IPS-15b (cell line): Measurements from ENCODE around the gene TIPIN.
"Not testable (repeated sequence)": the region's sequence is repeated elsewhere in the genome, so short reads cannot be mapped to it uniquely, and the experiment has no call there.

Source experiments
- H3K27me3 ChIP-seq: one replicate; pipeline ENCODE4 v1.6.1; 2013; ENCODE audit warnings: low read length; ENCODE audit not compliant: control insufficient read depth, insufficient read depth
- H3K36me3 ChIP-seq: one replicate; pipeline ENCODE4 v1.6.1; 2013; ENCODE audit warnings: low read length; ENCODE audit not compliant: control insufficient read depth, insufficient read depth
- H3K4me1 ChIP-seq: one replicate; pipeline ENCODE4 v1.6.1; 2013; ENCODE audit warnings: mild to moderate bottlenecking, low read length; ENCODE audit not compliant: control insufficient read depth, insufficient read depth
- H3K4me3 ChIP-seq: one replicate; pipeline ENCODE4 v1.5.1; 2013; ENCODE audit warnings: low read depth, low read length
- H3K9ac ChIP-seq: one replicate; pipeline ENCODE4 v1.6.1; 2013; ENCODE audit warnings: low read depth, mild to moderate bottlenecking, low read length
- H3K9me3 ChIP-seq: one replicate; pipeline ENCODE4 v1.6.1; 2013; ENCODE audit warnings: mild to moderate bottlenecking, low read length; ENCODE audit not compliant: control insufficient read depth, insufficient read depth

Gene TIPIN

DNA sequence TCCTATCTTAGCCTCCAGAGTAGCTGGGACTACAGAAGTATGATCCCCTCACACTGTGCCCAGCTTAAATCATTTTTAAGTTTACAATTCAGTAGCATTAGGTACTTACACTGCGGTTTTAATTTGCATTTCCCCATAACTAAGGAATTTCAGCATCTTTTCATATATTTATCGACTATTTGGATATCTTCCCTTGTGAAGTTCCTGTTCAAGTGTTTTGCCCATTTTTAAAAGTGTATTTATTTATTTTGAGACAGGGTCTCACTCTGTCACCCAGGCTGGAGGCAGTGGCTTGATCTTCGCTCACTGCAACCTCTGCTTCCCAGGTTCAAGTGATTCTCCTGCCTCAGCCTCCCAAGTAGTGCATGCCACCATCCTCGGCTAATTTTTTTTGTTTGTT, 17.7 kb upstream of the TIPIN start:
- no peaks in the 10 kb centered on the region for H3K9me3 ChIP-seq
- H3K9ac ChIP-seq: no peak overlapping the region
- no peak overlapping the region for H3K4me3 ChIP-seq
- H3K4me1 ChIP-seq: peaks cover 4% of the 10 kb centered on the region
- no peaks in the 10 kb centered on the region for H3K36me3 ChIP-seq
- no peaks in the 10 kb centered on the region for H3K27me3 ChIP-seq

DNA sequence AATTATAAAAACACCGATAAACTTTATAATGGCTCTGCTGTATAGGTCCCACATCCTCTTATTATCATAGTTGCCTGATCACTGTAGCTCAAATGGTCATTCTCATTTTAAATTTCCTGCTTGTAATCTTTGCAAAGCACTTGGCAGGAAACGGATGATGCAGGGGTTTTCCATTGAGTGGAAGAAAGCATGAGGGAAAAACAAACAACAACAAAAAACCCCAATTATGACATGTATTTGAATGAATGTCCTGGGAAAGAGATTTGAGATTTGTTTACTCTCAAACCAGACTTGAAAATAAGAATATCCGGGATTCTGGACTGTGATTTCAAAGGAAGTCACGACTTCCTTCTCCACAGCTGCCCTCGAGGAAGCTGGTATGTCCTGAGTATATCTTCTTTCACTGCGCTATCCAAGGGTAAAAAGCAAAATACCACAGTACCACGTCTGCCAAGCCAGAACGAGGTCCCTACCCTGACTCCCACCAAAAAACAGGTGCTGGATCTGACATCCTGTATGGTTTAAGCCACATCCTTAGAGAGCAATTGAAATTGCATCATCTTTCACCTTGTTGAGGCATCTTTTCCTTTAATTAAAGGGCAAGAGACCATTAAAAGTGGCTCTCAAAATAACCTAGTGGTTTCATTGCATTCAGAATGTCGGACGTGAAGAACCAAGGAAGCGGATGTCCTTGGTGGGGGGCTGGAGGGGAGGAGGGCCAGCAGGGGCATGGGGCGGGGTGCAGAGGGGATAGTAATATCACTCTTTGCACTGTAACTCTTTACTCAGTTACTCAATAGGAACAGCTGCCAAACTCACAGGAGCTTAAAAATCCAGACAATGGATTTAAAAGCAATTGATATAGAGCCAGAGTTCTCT, 13.5 kb upstream of the TIPIN start:
- Histone ChIP-seq H3K36me3 (no peaks in the 10 kb centered on the region), H3K9ac (no peak overlapping the region), H3K27me3 (no peaks in the 10 kb centered on the region), H3K4me1 (peaks cover 4% of the 10 kb centered on the region), H3K9me3 (no peaks in the 10 kb centered on the region), H3K4me3 (no peak overlapping the region)

DNA sequence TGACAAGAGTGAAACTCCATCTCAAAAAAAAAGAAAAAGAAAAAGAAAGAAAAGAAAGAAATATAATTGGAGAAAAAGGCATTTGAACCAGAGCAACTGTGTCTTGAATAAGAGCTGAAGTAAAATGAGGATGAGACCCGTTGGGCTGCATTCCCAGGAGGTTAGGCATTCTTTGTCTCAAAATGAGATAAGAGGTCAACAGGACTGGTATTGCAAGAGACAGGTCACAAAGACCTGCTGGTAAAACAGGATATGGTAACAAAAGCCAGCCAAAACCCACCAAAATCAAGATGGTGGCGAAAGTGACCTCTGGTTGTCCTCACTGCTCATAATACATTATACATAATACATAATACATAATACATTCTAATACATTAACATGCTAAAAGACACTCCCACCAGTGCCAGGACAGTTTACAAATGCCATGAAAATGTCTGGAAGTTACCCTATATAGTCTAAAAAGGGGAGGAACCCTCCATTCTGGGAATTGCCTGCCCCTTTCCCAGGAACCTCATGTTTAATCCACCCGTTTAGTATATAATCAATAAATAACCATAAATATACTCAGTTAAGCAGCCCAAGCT, 8.6 kb upstream of the TIPIN start:
- no peak overlapping the region for H3K4me3 ChIP-seq
- no peaks in the 10 kb centered on the region for H3K27me3 ChIP-seq
- H3K9ac ChIP-seq: no peak overlapping the region
- H3K36me3 ChIP-seq: no peaks in the 10 kb centered on the region
- peaks cover 2% of the 10 kb centered on the region for H3K4me1 ChIP-seq
- no peaks in the 10 kb centered on the region for H3K9me3 ChIP-seq

DNA sequence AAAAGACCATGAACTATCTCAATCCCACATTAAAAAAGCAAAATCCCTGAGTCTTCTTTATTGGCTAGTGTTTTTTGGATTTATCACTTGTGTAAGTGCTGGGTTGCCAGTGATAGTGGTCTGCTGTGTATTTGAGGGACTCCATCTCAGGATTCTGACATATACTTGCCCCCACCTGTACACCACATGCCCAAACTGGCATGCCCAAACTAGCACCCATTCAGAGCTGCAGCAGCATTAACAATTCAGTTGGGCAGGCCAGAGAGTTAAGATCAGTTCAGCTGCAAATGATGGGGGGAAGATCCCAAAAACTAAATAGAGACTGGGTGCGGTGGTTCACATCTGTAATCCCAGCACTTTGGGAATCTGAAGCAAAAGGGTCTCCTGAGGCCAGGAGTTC, 6.3 kb upstream of the TIPIN start:
- Histone ChIP-seq H3K4me1 (no peaks in the 10 kb centered on the region), H3K9me3 (no peaks in the 10 kb centered on the region), H3K4me3 (no peak overlapping the region), H3K9ac (no peak overlapping the region), H3K36me3 (no peaks in the 10 kb centered on the region), H3K27me3 (no peaks in the 10 kb centered on the region)

DNA sequence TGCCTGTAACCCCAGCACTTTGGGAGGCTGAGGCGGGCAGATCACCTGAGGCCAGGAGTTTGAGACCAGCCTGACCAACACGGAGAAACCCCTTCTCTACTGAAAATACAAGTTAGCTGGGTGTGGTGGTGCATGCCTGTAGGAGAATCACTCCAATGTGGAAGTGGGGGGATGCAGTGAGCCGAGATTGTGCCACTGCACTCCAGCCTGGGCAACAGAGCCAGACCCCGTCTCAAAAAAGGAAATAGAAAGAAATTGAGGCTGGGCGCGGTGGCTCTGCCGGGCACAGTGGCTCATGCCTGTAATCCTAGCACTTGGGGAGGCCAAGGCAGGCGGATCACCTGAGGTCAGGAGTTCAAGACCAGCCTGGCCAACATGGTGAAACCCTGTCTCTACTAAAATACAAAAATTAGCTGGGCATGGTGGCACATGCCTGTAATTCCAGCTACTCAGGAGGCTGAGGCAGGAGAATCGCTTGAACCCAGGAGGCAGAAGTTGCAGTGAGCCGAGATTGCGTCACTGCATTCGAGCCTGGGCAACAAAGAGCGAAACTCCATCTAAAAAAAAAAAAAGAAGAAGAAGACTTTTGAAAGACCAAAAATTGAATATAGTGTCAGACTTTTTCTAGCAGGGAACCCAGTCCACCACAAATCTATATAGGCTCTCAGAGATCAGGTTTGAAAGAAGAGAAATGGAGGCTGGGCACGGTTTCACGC, 5.4 kb upstream of the TIPIN start:
- H3K4me3 ChIP-seq, H3K9ac ChIP-seq, H3K9me3 ChIP-seq, H3K4me1 ChIP-seq, H3K36me3 ChIP-seq, H3K27me3 ChIP-seq: not testable (repeated sequence)

DNA sequence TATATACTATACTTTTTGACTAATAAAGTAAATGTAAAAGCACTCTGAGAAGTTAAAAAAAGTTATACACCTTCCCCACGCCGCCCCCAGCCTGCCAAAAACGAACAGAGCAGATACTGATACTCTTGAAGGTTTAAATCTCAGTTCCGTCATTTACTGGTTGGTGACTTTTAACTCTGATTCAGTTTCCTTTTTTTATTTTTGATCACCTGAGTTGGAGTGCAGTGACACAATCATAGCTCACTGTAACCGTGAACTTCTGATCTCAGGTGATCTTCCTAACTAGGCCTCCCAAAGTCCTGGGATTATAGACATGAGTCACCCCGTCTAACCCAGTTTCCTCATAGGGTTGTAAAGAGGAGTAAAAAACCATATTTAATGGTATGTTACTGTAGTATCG, 3.3 kb upstream of the TIPIN start:
- Histone ChIP-seq H3K9me3 (no peaks in the 10 kb centered on the region), H3K27me3 (no peaks in the 10 kb centered on the region), H3K4me1 (no peaks in the 10 kb centered on the region), H3K9ac (no peak overlapping the region), H3K36me3 (no peaks in the 10 kb centered on the region), H3K4me3 (no peak overlapping the region)

DNA sequence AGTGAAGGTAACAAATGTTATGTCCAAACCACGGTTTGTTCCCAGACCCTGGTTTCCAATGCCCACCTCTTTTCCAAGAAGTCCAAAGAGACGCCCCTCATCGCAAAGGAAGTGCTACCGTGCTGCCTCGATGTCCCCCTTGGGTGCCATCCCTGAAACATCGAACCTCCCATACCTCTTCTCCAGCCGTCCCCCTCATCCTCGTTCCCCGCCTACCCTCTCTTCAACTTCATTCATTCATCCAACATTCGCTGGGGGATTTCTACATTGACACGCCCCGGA, 467 bp downstream of the TIPIN start:
- no peaks in the 10 kb centered on the region for H3K4me1 ChIP-seq
- H3K27me3 ChIP-seq: no peaks in the 10 kb centered on the region
- peak overlapping the region; percentile 94 for H3K9ac ChIP-seq
- no peaks in the 10 kb centered on the region for H3K9me3 ChIP-seq
- H3K36me3 ChIP-seq: no peaks in the 10 kb centered on the region
- H3K4me3 ChIP-seq: peak overlapping the region; percentile 90

DNA sequence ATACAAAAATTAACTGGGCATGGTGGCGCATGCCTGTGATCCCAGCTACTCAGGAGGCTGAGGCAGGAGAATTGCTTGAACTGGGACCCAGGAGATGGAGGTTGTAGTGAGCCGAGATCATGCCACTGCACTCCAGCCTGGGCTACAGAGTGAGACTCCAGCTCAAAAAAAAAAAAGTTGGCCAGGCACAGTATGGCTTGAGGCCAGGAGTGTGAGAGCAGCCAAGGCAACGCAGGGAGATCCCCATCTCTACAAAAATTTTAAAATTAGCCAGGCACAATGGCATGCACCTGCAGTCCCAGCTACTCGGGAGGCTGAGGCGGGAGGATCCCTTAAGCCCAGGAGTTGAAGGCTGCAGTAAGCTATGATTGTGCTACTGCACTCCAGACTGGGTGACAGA, 8.0 kb downstream of the TIPIN start:
- not testable (repeated sequence) for H3K36me3 ChIP-seq, H3K9me3 ChIP-seq, H3K4me3 ChIP-seq, H3K27me3 ChIP-seq, H3K9ac ChIP-seq, H3K4me1 ChIP-seq

DNA sequence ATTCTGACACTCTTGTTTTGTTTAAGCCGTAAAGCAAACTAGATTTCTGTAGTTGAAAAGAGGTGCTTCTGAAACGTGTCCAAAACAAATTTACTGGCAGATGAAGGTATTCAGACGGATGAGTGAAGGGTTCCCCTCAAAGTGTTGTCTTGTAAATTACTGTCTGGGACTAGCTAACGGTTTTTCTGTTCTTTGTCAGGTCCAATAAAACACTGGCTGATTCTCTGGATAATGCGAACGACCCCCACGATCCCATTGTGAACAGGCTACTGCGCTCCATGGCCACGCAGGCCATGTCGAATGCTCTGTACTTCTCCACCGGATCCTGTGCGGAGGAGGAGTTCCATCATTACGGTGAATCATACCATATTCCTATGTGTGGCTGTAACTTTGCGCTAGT, 27.7 kb downstream of the TIPIN start:
- Histone ChIP-seq H3K4me1 (no peaks in the 10 kb centered on the region), H3K9ac (no peak overlapping the region), H3K4me3 (no peak overlapping the region), H3K36me3 (peaks cover 21% of the 10 kb centered on the region), H3K27me3 (no peaks in the 10 kb centered on the region), H3K9me3 (no peaks in the 10 kb centered on the region)

DNA sequence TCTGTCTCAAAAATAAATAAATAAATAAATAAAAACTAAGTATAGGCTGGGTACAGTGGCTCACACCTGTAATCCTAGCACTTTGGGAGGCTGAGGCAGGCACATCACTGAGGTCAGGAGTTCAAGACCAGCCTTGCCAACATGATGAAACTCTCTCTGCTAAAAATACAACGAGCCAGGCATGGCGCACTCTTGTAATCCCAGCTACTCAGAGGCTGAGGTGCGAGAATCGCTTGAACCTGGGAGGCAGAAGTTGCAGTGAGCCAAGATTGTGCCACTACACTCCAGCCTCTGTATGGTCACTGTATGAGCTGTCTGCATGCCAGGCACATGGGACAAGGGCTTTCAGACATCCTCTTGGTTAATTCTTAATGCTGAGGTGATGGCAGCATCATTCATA, 28.7 kb downstream of the TIPIN start:
- no peak overlapping the region for H3K9ac ChIP-seq
- H3K9me3 ChIP-seq: no peaks in the 10 kb centered on the region
- H3K4me3 ChIP-seq: no peak overlapping the region
- H3K36me3 ChIP-seq: peaks cover 24% of the 10 kb centered on the region
- no peaks in the 10 kb centered on the region for H3K4me1 ChIP-seq
- H3K27me3 ChIP-seq: no peaks in the 10 kb centered on the region

DNA sequence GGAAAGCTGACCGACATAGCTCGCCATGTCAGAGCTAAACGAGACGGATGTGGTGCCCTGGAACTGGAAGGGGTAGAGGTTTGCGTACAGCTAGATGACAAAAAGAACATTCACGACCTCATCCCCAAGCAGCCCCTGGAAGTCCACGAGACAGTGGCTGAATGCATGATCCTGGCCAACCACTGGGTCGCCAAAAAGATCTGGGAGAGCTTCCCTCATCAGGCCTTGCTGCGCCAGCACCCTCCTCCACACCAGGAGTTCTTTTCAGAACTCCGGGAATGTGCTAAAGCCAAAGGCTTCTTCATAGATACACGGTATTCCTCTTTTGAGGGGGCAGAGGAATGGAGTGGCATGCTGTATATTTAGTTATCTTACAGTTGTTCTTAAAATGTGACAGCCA, 30.4 kb downstream of the TIPIN start:
- Histone ChIP-seq H3K9ac (no peak overlapping the region), H3K9me3 (no peaks in the 10 kb centered on the region), H3K4me1 (no peaks in the 10 kb centered on the region), H3K4me3 (no peak overlapping the region), H3K27me3 (no peaks in the 10 kb centered on the region), H3K36me3 (peaks cover 22% of the 10 kb centered on the region)

DNA sequence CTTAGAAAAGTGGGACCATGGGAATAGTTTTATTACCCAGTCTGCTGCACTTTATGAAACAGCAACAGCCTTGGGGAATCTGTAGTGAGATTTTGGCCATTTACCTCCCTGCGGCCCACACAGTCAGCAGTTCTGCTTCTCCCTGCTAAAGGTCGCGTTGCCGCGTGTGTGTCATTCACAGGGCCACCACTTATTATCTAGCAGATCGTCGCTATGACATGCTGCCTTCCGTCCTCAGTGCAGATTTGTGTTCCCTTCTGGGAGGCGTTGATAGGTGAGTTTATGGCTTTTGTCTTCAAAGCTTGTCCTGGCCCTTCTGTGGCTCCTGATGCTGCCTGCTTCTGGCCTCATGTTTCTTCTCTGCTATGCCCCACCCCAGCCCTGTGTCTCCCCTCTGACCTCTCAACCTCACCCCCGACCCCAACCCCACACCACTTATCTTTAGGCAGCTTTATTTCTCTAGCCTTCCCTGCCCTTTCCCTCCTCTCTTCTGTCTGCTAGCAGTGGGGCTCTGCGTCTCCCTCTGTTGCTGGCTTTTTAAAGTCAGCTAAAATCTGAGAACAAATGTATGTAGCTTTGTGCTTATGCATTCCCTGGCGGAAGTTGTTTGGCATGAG, 33.1 kb downstream of the TIPIN start:
- Histone ChIP-seq H3K4me3 (no peak overlapping the region), H3K27me3 (no peaks in the 10 kb centered on the region), H3K4me1 (no peaks in the 10 kb centered on the region), H3K9me3 (no peaks in the 10 kb centered on the region), H3K9ac (no peak overlapping the region), H3K36me3 (peaks cover 17% of the 10 kb centered on the region)
